Type B pancreatic cell (in vitro differentiated cells): ENCODE data around the gene PLCD4. TPM values are rescaled to one million over a fixed set of nuclear protein-coding genes. Genes with fewer than 3 reads are reported as not detected.

Experiments
- DNase-seq: peaks from one replicate; pipeline ENCODE4 v3.0.0; 2021; ENCODE audit warnings: mixed read lengths; ENCODE audit not compliant: unreplicated experiment; ENCODE audit errors: extremely low spot score
- H3K27ac Mint-ChIP-seq: 2 replicates; pipeline ENCODE4 v1.8.0; 2021; ENCODE audit warnings: mild to moderate bottlenecking, mixed read lengths
- H3K27me3 Mint-ChIP-seq: 2 replicates; pipeline ENCODE4 v1.8.0; 2021; ENCODE audit warnings: mixed read lengths
- H3K36me3 Mint-ChIP-seq: 2 replicates; pipeline ENCODE4 v1.8.0; 2021; ENCODE audit warnings: mixed read lengths
- H3K4me1 Mint-ChIP-seq: one replicate; pipeline ENCODE4 v1.8.0; 2021; ENCODE audit warnings: mixed read lengths; ENCODE audit not compliant: unreplicated experiment
- H3K4me3 Mint-ChIP-seq: 2 replicates; pipeline ENCODE4 v1.8.0; 2021; ENCODE audit warnings: mild to moderate bottlenecking, mixed read lengths
- H3K9me3 Mint-ChIP-seq: 2 replicates; pipeline ENCODE4 v1.8.0; 2021; ENCODE audit warnings: mixed read lengths
- CTCF ChIP-seq: fragments of 200-600 bp; sonication (generic); conservative IDR thresholded peaks from 2 replicates; pipeline ENCODE4 v1.5.0; 2021; ENCODE audit warnings: antibody characterized with exemption, mild to moderate bottlenecking
- long read RNA-seq: library from polyadenylated mRNA; unstranded; transcript quantifications from one replicate; pipeline ENCODE4 v2.0.0, GENCODE V29; 2020
- total RNA-seq: library from RNA; stranded (reverse); gene quantifications from 2 replicates; pipeline ENCODE4 v1.2.1, GENCODE V29; 2021; ENCODE audit warnings: low replicate concordance

Gene PLCD4
- 0.40 and 1.4 TPM in 2 replicates for total RNA-seq
- long read RNA-seq = 0 reads

- DNase-seq = no peak
- Mint-ChIP-seq H3K4me1 (peaks cover 24% of the 10 kb centered on the region), H3K27me3 (peaks cover 9% of the 10 kb centered on the region), H3K9me3 (no peaks in the 10 kb centered on the region), H3K4me3 (peak within 1 kb of the TSS; percentile 23), H3K27ac (peak within 1 kb of the TSS; percentile 32), H3K36me3 (no peaks in the 10 kb centered on the region)
- TF ChIP-seq CTCF = no peak
Measured at GRCh38 chr2:218607436-218608115, at the start of gene PLCD4. Gene PLCD4, plus strand, starts transcription at chr2:218607899. Its CDS starts 7,841 bp downstream, at chr2:218615740.

- Mint-ChIP-seq H3K27me3 (no peaks in the 10 kb centered on the region), H3K4me1 (no peaks in the 10 kb centered on the region), H3K36me3 (peaks cover 20% of the 10 kb centered on the region), H3K4me3 (no peak overlapping the region), H3K9me3 (no peaks in the 10 kb centered on the region), H3K27ac (no peak overlapping the region)
- no peak for DNase-seq
- TF ChIP-seq CTCF = no peak
Measured at GRCh38 chr2:218557941-218558340, 49.8 kb upstream of the PLCD4 start.

GRCh38 chr2:218558986-218559385 is 48.7 kb upstream of the PLCD4 start:
- H3K36me3 Mint-ChIP-seq = peaks cover 16% of the 10 kb centered on the region
- no peaks in the 10 kb centered on the region for H3K9me3 Mint-ChIP-seq
- H3K4me3 Mint-ChIP-seq = no peak overlapping the region
- no peak for DNase-seq
- H3K27me3 Mint-ChIP-seq = no peaks in the 10 kb centered on the region
- no peaks in the 10 kb centered on the region for H3K4me1 Mint-ChIP-seq
- no peak for TF ChIP-seq CTCF
- no peak overlapping the region for H3K27ac Mint-ChIP-seq

- DNase-seq = no peak
- H3K27me3 Mint-ChIP-seq = no peaks in the 10 kb centered on the region
- no peak overlapping the region for H3K4me3 Mint-ChIP-seq
- peaks cover 7% of the 10 kb centered on the region for H3K36me3 Mint-ChIP-seq
- no peaks in the 10 kb centered on the region for H3K9me3 Mint-ChIP-seq
- H3K4me1 Mint-ChIP-seq = peaks cover 19% of the 10 kb centered on the region
- no peak overlapping the region for H3K27ac Mint-ChIP-seq
- no peak for TF ChIP-seq CTCF
Measured at GRCh38 chr2:218564056-218564455, 43.6 kb upstream of the PLCD4 start.

GRCh38 chr2:218566296-218566695 is 41.4 kb upstream of the PLCD4 start:
- Mint-ChIP-seq H3K9me3 (no peaks in the 10 kb centered on the region), H3K36me3 (peaks cover 7% of the 10 kb centered on the region), H3K27me3 (no peaks in the 10 kb centered on the region), H3K4me1 (peaks cover 34% of the 10 kb centered on the region), H3K4me3 (peak overlapping the region; percentile 91), H3K27ac (peak overlapping the region; percentile 94)
- no peak for DNase-seq
- TF ChIP-seq CTCF = no peak
